Fibroblast of lung (primary cell): ENCODE data around the gene GNG13. TPM values are rescaled to one million over a fixed set of nuclear protein-coding genes. Genes with fewer than 3 reads are reported as not detected.

Experiments used
- DNase-seq, 2 donors: peaks; one replicate each; pipeline versions ENCODE4 v3.0.0 to v3.0.0-alpha.2; 2010; ENCODE audit warnings: low read depth in 2 of 2
- H2AFZ ChIP-seq: 2 replicates; pipeline ENCODE4 v1.5.1; 2012; ENCODE audit warnings: low read length, control low read depth, inconsistent platforms
- H3K27ac ChIP-seq: 2 replicates; pipeline ENCODE4 v1.5.1; 2011; ENCODE audit warnings: low read length, control low read depth; ENCODE audit not compliant: insufficient read depth
- H3K27me3 ChIP-seq: 2 replicates; pipeline ENCODE4 v1.5.1; 2011; ENCODE audit warnings: mild to moderate bottlenecking, low read length; ENCODE audit not compliant: control insufficient read depth, insufficient read depth
- H3K36me3 ChIP-seq: 2 replicates; pipeline ENCODE4 v1.5.1; 2011; ENCODE audit warnings: low read length; ENCODE audit not compliant: control insufficient read depth, insufficient read depth
- H3K4me1 ChIP-seq: 2 replicates; pipeline ENCODE4 v1.5.1; 2011; ENCODE audit warnings: low read length; ENCODE audit not compliant: control insufficient read depth, insufficient read depth; ENCODE audit errors: extremely low read depth
- H3K4me2 ChIP-seq: 2 replicates; pipeline ENCODE4 v1.5.1; 2011; ENCODE audit warnings: low read length, control low read depth; ENCODE audit not compliant: insufficient read depth; ENCODE audit errors: extremely low read depth
- H3K4me3 ChIP-seq, 4 experiments: fragments of 200-600 bp in 1 of 4; sonication (generic) in 1 of 4; replicated peaks in 1 of 4; 2 replicates each; pipeline ENCODE4 v1.5.1; 2011 to 2016; ENCODE audit warnings: low read length in 4 of 4, low read depth in 3 of 4, mild to moderate bottlenecking in 3 of 4, control low read depth in 2 of 4, inconsistent platforms in 1 of 4, mixed read lengths in 1 of 4; ENCODE audit not compliant: insufficient read depth in 1 of 4; ENCODE audit errors: control extremely low read depth in 1 of 4
- H3K79me2 ChIP-seq: 2 replicates; pipeline ENCODE4 v1.5.1; 2012; ENCODE audit warnings: mild to moderate bottlenecking, low read length, inconsistent platforms; ENCODE audit not compliant: control insufficient read depth, insufficient read depth
- H3K9ac ChIP-seq: 2 replicates; pipeline ENCODE4 v1.5.1; 2011; ENCODE audit warnings: mild to moderate bottlenecking, low read length, control low read depth; ENCODE audit not compliant: insufficient read depth
- H3K9me3 ChIP-seq: 2 replicates; pipeline ENCODE4 v1.5.1; 2012; ENCODE audit warnings: low read depth, low read length; ENCODE audit not compliant: control insufficient read depth, insufficient read depth
- H4K20me1 ChIP-seq: 2 replicates; pipeline ENCODE4 v1.5.1; 2011; ENCODE audit warnings: low read length; ENCODE audit not compliant: control insufficient read depth, insufficient read depth; ENCODE audit errors: extremely low read depth
- EZH2 ChIP-seq: IDR thresholded peaks from 2 replicates; pipeline ENCODE4 v1.5.1; 2012; ENCODE audit warnings: low read length, control low read depth, mild to moderate bottlenecking; ENCODE audit errors: missing control alignments
- polyA plus RNA-seq, 2 donors: library from polyadenylated mRNA; depleted of rRNA in 1 of 2; stranded (reverse) in 1 of 2; unstranded in 1 of 2; fragments of >200 nt; gene quantifications; 2 replicates each; pipeline ENCODE4 v1.2.1, GENCODE V29; 2011 to 2012; ENCODE audit warnings: missing spikeins in 1 of 2
- total RNA-seq: library from RNA; depleted of rRNA; stranded (reverse); fragments of >200 nt; gene quantifications from 2 replicates; pipeline ENCODE4 v1.2.1, GENCODE V29; 2014
- TF ChIP-seq, protein P1 (sequence below), 2 donors: IDR thresholded peaks in 1 of 2; conservative IDR thresholded peaks in 1 of 2; 1 replicate in 1 of 2; 2 replicates in 1 of 2; pipeline ENCODE4 v1.5.1; 2011 to 2012; ENCODE audit warnings: low read length in 2 of 2, control low read depth in 1 of 2, inconsistent platforms in 1 of 2, low read depth in 1 of 2, mild to moderate bottlenecking in 1 of 2

GNG13 gene
- total and polyA plus RNA-seq, 2 donors (not counting 1 experiment from before 2014, with no cell fraction given): not detected

DNA sequence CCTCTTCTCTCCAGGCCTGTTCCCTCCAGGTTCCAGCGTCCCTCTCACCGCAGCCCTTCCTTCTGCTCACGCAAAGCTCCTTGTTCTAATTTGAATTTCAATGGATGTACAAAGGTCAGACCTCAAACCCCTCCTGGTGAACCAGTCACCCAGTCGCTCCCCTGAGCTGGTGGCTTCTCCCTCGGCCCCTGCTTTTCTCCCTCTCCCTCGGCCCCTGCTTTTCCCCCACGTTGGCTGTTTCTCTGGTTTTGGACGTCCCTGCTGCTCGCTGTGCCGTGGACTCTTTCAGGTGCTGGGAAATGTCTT is 48.6 kb downstream of the GNG13 start:
- no peaks in the 10 kb centered on the region for H3K36me3 ChIP-seq
- H3K9me3 ChIP-seq: no peaks in the 10 kb centered on the region
- H3K4me3 ChIP-seq: no peak overlapping the region
- H3K4me1 ChIP-seq: no peaks in the 10 kb centered on the region
- H2AFZ ChIP-seq: no peak overlapping the region
- TF ChIP-seq EZH2: no peak
- TF ChIP-seq, protein P1, sequence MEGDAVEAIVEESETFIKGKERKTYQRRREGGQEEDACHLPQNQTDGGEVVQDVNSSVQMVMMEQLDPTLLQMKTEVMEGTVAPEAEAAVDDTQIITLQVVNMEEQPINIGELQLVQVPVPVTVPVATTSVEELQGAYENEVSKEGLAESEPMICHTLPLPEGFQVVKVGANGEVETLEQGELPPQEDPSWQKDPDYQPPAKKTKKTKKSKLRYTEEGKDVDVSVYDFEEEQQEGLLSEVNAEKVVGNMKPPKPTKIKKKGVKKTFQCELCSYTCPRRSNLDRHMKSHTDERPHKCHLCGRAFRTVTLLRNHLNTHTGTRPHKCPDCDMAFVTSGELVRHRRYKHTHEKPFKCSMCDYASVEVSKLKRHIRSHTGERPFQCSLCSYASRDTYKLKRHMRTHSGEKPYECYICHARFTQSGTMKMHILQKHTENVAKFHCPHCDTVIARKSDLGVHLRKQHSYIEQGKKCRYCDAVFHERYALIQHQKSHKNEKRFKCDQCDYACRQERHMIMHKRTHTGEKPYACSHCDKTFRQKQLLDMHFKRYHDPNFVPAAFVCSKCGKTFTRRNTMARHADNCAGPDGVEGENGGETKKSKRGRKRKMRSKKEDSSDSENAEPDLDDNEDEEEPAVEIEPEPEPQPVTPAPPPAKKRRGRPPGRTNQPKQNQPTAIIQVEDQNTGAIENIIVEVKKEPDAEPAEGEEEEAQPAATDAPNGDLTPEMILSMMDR (conservative IDR thresholded peaks at IDR 0.05 in 1 of 2, IDR thresholded peaks at IDR 0.05 in 1 of 2; ENCODE audit: low read depth in 1 of 2, low read length in 2 of 2): no peak
- H4K20me1 ChIP-seq: no peaks in the 10 kb centered on the region
- H3K4me2 ChIP-seq: no peak overlapping the region
- no peak for DNase-seq
- H3K79me2 ChIP-seq: no peaks in the 10 kb centered on the region
- no peak overlapping the region for H3K27ac ChIP-seq
- peaks cover 9% of the 10 kb centered on the region for H3K27me3 ChIP-seq
- H3K9ac ChIP-seq: no peak overlapping the region

DNA sequence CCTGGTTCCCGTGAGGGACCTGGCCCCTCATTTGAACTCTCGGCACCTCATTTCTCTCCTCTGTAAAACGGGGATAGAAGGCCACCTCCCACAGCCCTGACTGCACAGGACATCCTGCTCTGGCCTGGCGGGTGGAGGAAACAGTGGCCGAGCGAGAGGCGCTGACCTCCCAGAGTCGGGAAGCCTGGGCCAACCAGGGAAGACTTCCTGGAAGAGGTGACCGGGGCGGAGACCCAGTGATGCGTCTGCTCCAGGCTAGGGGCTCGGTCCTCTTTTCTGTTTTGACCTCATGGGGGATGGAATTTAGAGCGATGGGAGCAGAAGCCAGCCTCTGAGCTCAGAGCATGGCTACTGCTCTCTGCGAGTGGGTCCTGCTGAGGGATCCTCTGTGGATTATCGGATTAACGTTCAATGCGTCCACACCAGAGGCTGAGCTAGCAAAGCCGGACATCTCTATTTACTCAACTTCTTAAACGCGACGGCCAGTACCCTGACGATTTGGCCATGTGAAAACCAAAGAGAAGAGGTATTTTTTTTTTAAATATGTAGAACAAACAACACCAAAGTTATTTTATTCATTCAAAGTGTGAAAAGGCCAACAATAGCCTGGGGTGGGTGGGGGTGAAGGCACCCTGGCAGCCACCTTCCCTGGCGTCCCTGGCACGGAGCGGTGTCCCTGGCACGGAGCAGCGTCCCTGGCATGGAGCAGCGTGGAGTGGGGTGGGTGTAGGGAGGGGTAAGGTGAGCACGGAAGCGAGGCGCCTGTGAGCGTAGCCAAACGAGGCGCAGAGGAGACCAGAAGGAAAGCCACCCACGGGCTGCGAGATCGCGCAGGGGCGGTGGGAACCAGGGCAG is 49.2 kb downstream of the GNG13 start:
- Histone ChIP-seq H3K4me3 (no peak overlapping the region), H2AFZ (no peak overlapping the region), H3K4me2 (no peak overlapping the region), H3K36me3 (no peaks in the 10 kb centered on the region), H3K4me1 (no peaks in the 10 kb centered on the region), H3K9me3 (no peaks in the 10 kb centered on the region), H3K27me3 (peaks cover 9% of the 10 kb centered on the region), H3K27ac (no peak overlapping the region), H3K79me2 (no peaks in the 10 kb centered on the region), H3K9ac (no peak overlapping the region), H4K20me1 (no peaks in the 10 kb centered on the region)
- TF ChIP-seq, protein P1 (conservative IDR thresholded peaks at IDR 0.05 in 1 of 2, IDR thresholded peaks at IDR 0.05 in 1 of 2; ENCODE audit: low read depth in 1 of 2, low read length in 2 of 2): no peak
- no peak for TF ChIP-seq EZH2
- DNase-seq: no peak

DNA sequence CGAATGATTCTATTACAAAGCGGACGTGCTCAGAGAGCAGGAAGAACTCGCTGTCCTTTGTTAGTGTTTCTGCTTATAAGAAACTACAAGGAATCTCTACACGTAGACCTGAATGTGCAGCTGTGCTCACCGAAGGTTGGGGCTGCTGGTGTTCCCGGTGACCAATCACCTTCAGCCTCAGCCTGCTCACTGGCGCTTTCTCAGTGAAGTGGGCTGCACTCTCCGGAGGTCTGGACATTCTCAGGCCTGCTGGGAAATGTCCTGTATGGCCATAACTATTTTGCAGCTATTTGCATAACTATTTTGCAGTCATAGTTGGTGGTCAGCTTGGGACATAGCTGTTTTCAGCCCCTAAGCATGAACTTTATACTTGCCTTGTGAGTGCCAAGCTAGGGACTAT is 50.0 kb downstream of the GNG13 start:
- no peak for DNase-seq
- Histone ChIP-seq H3K9ac (no peak overlapping the region), H3K27ac (no peak overlapping the region), H2AFZ (no peak overlapping the region), H3K4me1 (no peaks in the 10 kb centered on the region), H3K9me3 (no peaks in the 10 kb centered on the region), H3K79me2 (no peaks in the 10 kb centered on the region), H4K20me1 (no peaks in the 10 kb centered on the region), H3K27me3 (peaks cover 9% of the 10 kb centered on the region), H3K4me3 (no peak overlapping the region), H3K36me3 (no peaks in the 10 kb centered on the region), H3K4me2 (no peak overlapping the region)
- TF ChIP-seq, protein P1 (conservative IDR thresholded peaks at IDR 0.05 in 1 of 2, IDR thresholded peaks at IDR 0.05 in 1 of 2; ENCODE audit: low read depth in 1 of 2, low read length in 2 of 2): no peak
- no peak for TF ChIP-seq EZH2
